NCI-H748 treated with DMSO at 0.1 percent for 48 hours (cell line): ENCODE results near the gene LSG1.

Experiments used
- DNase-seq: peaks from one replicate; lab custom pipeline; 2025; lab: John Stamatoyannopoulos, UW

The LSG1 gene

GRCh38 chr3:194686816-194687637 is 15.0 kb upstream of the LSG1 start:
- no peak for DNase-seq

- DNase-seq: no peak
Observed at GRCh38 chr3:194686414-194686815, 14.4 kb upstream of the LSG1 start.

GRCh38 chr3:194685718-194686413 is 13.9 kb upstream of the LSG1 start, which contains the start of gene FAM43A:
Gene FAM43A (plus strand): TSS chr3:194685883. CDS start chr3:194686827, 944 bp downstream.
- peak; percentile 67 for DNase-seq

- no peak for DNase-seq
Observed at GRCh38 chr3:194685065-194685717, 13.2 kb upstream of the LSG1 start.

- no peak for DNase-seq
Observed at GRCh38 chr3:194683380-194683779, 11.4 kb upstream of the LSG1 start.

GRCh38 chr3:194682694-194683310 is 10.8 kb upstream of the LSG1 start:
- DNase-seq: peak; percentile 43

- DNase-seq: no peak
Observed at GRCh38 chr3:194682189-194682693, 10.2 kb upstream of the LSG1 start.

- DNase-seq: no peak
Observed at GRCh38 chr3:194680888-194681615, 9.1 kb upstream of the LSG1 start.

- DNase-seq: no peak
Observed at GRCh38 chr3:194676471-194676870, 4.5 kb upstream of the LSG1 start.

GRCh38 chr3:194675680-194676079 is 3.7 kb upstream of the LSG1 start:
- no peak for DNase-seq

GRCh38 chr3:194675081-194675640 is 3.2 kb upstream of the LSG1 start:
- no peak for DNase-seq

GRCh38 chr3:194673761-194674160 is 1.8 kb upstream of the LSG1 start:
- no peak for DNase-seq

- DNase-seq: no peak
Observed at GRCh38 chr3:194672876-194673275, 885 bp upstream of the LSG1 start.

- peak; percentile 5 for DNase-seq
Observed at GRCh38 chr3:194671511-194671899, 486 bp downstream of the LSG1 start.

- no peak for DNase-seq
Observed at GRCh38 chr3:194667363-194667762, 4.6 kb downstream of the LSG1 start.

GRCh38 chr3:194664857-194665256 is 7.1 kb downstream of the LSG1 start:
- DNase-seq: no peak

GRCh38 chr3:194661946-194662345 is 10.0 kb downstream of the LSG1 start:
- DNase-seq: no peak

- no peak for DNase-seq
Observed at GRCh38 chr3:194661374-194661773, 10.6 kb downstream of the LSG1 start.

GRCh38 chr3:194659778-194660177 is 12.2 kb downstream of the LSG1 start:
- no peak for DNase-seq

GRCh38 chr3:194658477-194659242 is 13.3 kb downstream of the LSG1 start:
- no peak for DNase-seq
